ENCODE data around the gene WNT5A.

DNA sequence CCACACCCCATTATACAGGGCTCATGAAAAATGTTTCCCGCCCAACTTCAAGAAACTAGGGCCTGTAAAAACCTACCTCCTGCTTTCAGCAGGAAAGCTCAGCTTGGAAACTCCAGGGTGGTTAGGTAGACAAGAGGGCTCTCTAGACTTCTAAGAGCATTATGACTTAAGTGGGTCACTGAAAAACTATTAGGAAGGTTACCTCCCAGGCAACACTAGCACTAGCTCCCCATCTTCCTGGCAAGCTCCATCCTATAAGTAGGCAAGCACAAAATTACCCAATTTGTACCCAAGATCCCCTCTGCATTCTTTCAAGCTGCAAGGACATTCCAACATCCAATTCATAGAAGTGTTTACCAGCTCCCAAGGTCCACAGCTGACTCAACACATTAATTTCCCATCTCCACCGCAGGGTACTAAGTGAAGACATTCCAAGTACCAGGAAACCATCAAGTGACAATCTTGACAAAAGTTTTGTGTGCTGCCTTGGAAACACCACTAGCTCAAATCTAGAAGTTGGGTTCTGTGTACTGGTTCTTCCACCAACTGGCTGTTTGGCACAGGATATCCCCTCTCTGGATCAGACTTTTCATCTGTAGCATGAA, 46.9 kb downstream of the WNT5A start:
- no peak for TF ChIP-seq ZFP41 (tag by site-specific recombination; IDR thresholded peaks at IDR 0.05; ENCODE audit: borderline replicate concordance)
- TF ChIP-seq, protein P1, sequence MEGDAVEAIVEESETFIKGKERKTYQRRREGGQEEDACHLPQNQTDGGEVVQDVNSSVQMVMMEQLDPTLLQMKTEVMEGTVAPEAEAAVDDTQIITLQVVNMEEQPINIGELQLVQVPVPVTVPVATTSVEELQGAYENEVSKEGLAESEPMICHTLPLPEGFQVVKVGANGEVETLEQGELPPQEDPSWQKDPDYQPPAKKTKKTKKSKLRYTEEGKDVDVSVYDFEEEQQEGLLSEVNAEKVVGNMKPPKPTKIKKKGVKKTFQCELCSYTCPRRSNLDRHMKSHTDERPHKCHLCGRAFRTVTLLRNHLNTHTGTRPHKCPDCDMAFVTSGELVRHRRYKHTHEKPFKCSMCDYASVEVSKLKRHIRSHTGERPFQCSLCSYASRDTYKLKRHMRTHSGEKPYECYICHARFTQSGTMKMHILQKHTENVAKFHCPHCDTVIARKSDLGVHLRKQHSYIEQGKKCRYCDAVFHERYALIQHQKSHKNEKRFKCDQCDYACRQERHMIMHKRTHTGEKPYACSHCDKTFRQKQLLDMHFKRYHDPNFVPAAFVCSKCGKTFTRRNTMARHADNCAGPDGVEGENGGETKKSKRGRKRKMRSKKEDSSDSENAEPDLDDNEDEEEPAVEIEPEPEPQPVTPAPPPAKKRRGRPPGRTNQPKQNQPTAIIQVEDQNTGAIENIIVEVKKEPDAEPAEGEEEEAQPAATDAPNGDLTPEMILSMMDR (tag by site-specific recombination; IDR thresholded peaks at IDR 0.05) = no peak
- no peak for TF ChIP-seq ZNF274 (IDR thresholded peaks at IDR 0.05; ENCODE audit: low read length)
- no peak for TF ChIP-seq ZNF274 (tag by site-specific recombination; IDR thresholded peaks at IDR 0.05; ENCODE audit: borderline replicate concordance)
- no peak for TF ChIP-seq ZNF24 (tag by site-specific recombination; IDR thresholded peaks at IDR 0.05)
- no peak for TF ChIP-seq GLI4 (tag by site-specific recombination; IDR thresholded peaks at IDR 0.05)
- TF ChIP-seq ZNF114 (tag by site-specific recombination; IDR thresholded peaks at IDR 0.05) = no peak
- TF ChIP-seq, protein P2, sequence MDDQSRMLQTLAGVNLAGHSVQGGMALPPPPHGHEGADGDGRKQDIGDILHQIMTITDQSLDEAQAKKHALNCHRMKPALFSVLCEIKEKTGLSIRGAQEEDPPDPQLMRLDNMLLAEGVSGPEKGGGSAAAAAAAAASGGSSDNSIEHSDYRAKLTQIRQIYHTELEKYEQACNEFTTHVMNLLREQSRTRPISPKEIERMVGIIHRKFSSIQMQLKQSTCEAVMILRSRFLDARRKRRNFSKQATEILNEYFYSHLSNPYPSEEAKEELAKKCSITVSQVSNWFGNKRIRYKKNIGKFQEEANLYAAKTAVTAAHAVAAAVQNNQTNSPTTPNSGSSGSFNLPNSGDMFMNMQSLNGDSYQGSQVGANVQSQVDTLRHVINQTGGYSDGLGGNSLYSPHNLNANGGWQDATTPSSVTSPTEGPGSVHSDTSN (CRISPR knock-in tag; IDR thresholded peaks at IDR 0.05) = no peak
- no peak for TF ChIP-seq HOXA7 (CRISPR knock-in tag; IDR thresholded peaks at IDR 0.05; ENCODE audit: borderline replicate concordance)
- TF ChIP-seq ZNF112 (tag by site-specific recombination; IDR thresholded peaks at IDR 0.05) = no peak
- no peak for TF ChIP-seq ZNF600 (tag by site-specific recombination; IDR thresholded peaks at IDR 0.05)
- TF ChIP-seq ZFP3 (tag by site-specific recombination; IDR thresholded peaks at IDR 0.05; ENCODE audit: low read depth) = no peak

Measured in HEK293 (cell line).